Lower leg skin (tissue), 4 donors: ENCODE results near the gene JAG1. TPM values are rescaled to one million over a fixed set of nuclear protein-coding genes. Genes with fewer than 3 reads are reported as not detected.

Experiments
- DNase-seq, 2 donors: peaks; one replicate each; pipeline ENCODE4 v3.0.0-alpha.2; 2019; ENCODE audit warnings: low spot score in 2 of 2
- H3K4me3 ChIP-seq: fragments of 200-600 bp; sonication (generic); 2 replicates; pipeline ENCODE4 v1.5.1; 2017; ENCODE audit warnings: mild to moderate bottlenecking, low read depth; ENCODE audit not compliant: poor library complexity, severe bottlenecking
- CTCF ChIP-seq, 3 donors: fragments of 450-650 bp; IDR thresholded peaks; one replicate each; pipeline ENCODE4 v1.5.1; 2016; ENCODE audit warnings: antibody characterized with exemption in 3 of 3, mild to moderate bottlenecking in 3 of 3, moderate library complexity in 2 of 3
- POLR2A ChIP-seq, 2 donors: fragments of 450-650 bp; IDR thresholded peaks; one replicate each; pipeline ENCODE4 v1.6.1; 2016 to 2017; ENCODE audit warnings: antibody characterized with exemption in 2 of 2, mild to moderate bottlenecking in 1 of 2, moderate library complexity in 1 of 2
- WGBS, 2 donors: methylation state at CpG; one replicate each; pipeline ENCODE4 v1.1.5; 2018; 5-methylcytosine and 5-hydroxymethylcytosine counted together
- intact Hi-C: fragments of 100-400 bp; cut with DNase I; formaldehyde crosslinking; loops from one replicate; pipeline ENCODE4 v1.15.0; 2023; ENCODE audit warnings: low total_unique reads
- total RNA-seq, 4 donors: library from RNA; depleted of rRNA; stranded (reverse); fragments of >200 nt; gene quantifications; one replicate each; pipeline ENCODE4 v1.1.0, GENCODE V29; 2016

JAG1 gene
- total RNA-seq, 4 donors from 2014 or later, result 145 to 238 (median 186) TPM

DNA sequence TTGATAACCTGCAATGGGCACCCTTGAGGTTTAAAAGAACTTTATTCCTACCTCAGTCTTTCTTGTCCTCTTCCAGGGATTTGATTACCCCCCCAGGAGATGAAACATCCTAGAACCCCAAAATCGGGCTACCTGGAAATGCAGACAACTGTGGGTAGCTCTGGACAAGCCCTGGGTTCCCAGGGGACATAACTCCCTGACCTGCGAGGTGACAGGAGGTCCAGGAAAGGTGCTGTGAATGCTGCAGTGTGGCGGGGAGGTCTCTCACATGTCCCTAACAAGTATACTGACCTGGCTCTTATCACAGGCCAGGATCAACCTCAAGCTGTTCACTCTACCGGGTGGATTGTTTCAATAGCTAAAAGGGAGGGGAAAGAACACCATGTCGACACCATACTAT, 11.6 kb downstream of the JAG1 start:
- intact Hi-C loops, result loop anchor here (10.0 kb wide), 3 partner anchors 107 to 883 kb away; no protein-coding TSS in a partner anchor
- TF ChIP-seq CTCF (IDR thresholded peaks at IDR 0.05) (no peak), POLR2A (IDR thresholded peaks at IDR 0.05) (no peak)
- DNase-seq, result peak in 1 of 2 donors; percentile 29
- 70 to 78% methylated on average over 5 of the region's 5 CpGs for WGBS, 2 donors
- H3K4me3 ChIP-seq, result no peak overlapping the region

- intact Hi-C loops, result loop anchor here (10.0 kb wide), 3 partner anchors 106 to 884 kb away; no protein-coding TSS in a partner anchor
- H3K4me3 ChIP-seq, result no peak overlapping the region
- DNase-seq, result peak in 1 of 2 donors; percentile 37
- TF ChIP-seq POLR2A (IDR thresholded peaks at IDR 0.05) (no peak), CTCF (IDR thresholded peaks at IDR 0.05) (no peak)
- 67 to 73% methylated on average over 4 of the region's 4 CpGs for WGBS, 2 donors
These were observed 12.5 kb downstream of the JAG1 start for GRCh38 chr20:10661261-10661660.

DNA sequence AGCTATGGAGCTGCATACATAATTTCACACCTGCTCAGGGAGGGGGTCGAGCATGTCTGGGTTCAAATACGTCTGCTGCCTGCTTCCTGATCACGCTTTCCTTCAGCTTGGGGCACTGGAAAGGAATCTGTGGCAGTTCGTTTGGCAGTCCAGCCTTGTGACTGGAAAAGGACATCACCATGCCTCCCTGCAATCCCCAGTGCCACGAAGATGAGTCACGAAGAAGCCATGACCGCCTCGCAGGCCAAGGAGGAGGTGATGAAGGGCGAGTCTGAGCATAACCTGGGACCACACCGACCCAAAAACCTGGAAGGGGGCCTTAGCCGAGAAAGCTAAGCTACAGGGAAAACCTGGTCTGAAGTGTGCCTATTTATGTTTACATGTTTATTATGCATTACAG, 13.1 kb downstream of the JAG1 start:
- H3K4me3 ChIP-seq, result no peak overlapping the region
- DNase-seq, result peak in 1 of 2 donors; percentile 76
- intact Hi-C loops, result loop anchor here (10.0 kb wide), 3 partner anchors 106 to 884 kb away; no protein-coding TSS in a partner anchor
- WGBS, 2 donors, result 43 to 53% methylated on average over 11 of the region's 11 CpGs
- TF ChIP-seq POLR2A (IDR thresholded peaks at IDR 0.05) (no peak), CTCF (IDR thresholded peaks at IDR 0.05) (no peak)

DNA sequence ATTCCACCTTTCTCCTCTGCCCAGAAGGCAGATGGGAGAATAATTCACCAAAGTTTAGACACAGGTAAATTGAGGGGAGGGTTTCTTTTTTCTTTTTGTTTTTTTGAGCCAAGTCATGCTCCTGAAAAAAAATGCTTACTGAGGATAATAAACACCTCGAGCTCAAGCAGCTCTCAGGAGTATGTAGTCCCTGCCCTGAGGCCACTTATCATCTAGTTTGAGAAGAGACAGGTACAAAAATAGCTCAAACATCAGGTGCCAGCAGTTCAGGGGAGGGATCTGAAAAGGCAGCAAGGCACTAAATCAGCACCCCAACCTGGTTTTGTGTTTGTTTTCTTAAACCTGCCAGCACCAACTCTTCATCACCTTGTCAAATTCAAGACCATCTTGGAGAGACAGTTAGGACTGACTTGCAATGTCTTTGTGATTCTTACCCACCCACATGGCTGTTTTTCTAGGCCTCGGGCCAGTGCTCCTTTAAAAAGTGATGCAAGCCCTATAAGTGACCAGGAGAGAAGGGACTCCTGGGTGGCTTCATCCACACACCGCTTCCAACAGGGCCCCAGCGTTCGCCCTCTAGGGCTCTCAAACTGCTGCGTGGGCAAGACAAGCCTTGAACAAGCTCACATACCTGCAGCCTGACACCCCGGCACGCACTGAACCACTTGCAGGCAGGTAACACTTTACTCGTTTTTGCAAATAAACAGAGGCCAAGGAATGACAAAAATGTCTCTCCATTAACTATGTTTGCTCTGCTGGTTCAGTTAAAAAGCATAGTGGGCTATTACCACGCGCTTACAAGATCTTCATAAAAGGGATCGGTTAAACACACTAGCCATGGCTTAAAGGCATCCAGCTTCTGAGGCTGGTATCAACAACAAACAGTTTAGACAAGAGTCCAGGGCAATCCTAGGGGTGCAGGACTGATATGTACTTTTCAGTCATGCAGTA, 13.9 kb downstream of the JAG1 start:
- peak in 1 of 2 donors; percentile 54 for DNase-seq
- no peak overlapping the region for H3K4me3 ChIP-seq
- TF ChIP-seq POLR2A (IDR thresholded peaks at IDR 0.05) (no peak), CTCF (IDR thresholded peaks at IDR 0.05) (no peak)
- WGBS, 2 donors, result 60% methylated on average over 10 to 12 of the region's 12 CpGs
- intact Hi-C loops, result loop anchor here (10.0 kb wide), 3 partner anchors 105 to 885 kb away; no protein-coding TSS in a partner anchor

- 41 to 42% methylated on average over 5 of the region's 5 CpGs for WGBS, 2 donors
- DNase-seq, result no peak
- intact Hi-C loops, result no loop called here
- no peak for TF ChIP-seq POLR2A (IDR thresholded peaks at IDR 0.05)
- TF ChIP-seq CTCF (IDR thresholded peaks at IDR 0.05), result no peak
- H3K4me3 ChIP-seq, result no peak overlapping the region
These were observed 14.7 kb downstream of the JAG1 start for GRCh38 chr20:10658876-10659632.
